Neural crest cell (in vitro differentiated cells): ENCODE results near the gene RNF19B. TPM values are rescaled to one million over a fixed set of nuclear protein-coding genes. Genes with fewer than 3 reads are reported as not detected.

Experiments used
- DNase-seq: peaks from one replicate; pipeline ENCODE4 v3.0.0; 2021; ENCODE audit warnings: low read depth, mixed read lengths, low spot score
- H3K27ac Mint-ChIP-seq: one replicate; pipeline ENCODE4 v1.8.0; 2021; ENCODE audit warnings: mild to moderate bottlenecking, mixed read lengths; ENCODE audit not compliant: unreplicated experiment
- H3K27me3 Mint-ChIP-seq: 2 replicates; pipeline ENCODE4 v1.8.0; 2021; ENCODE audit warnings: low read depth, mild to moderate bottlenecking, mixed read lengths
- H3K36me3 Mint-ChIP-seq: 2 replicates; pipeline ENCODE4 v1.8.0; 2021; ENCODE audit warnings: low read depth, mild to moderate bottlenecking, mixed read lengths
- H3K4me1 Mint-ChIP-seq: 2 replicates; pipeline ENCODE4 v1.8.0; 2021; ENCODE audit warnings: mixed read lengths
- H3K4me3 Mint-ChIP-seq: one replicate; pipeline ENCODE4 v1.8.0; 2021; ENCODE audit warnings: mild to moderate bottlenecking, mixed read lengths
- H3K9me3 Mint-ChIP-seq: 2 replicates; pipeline ENCODE4 v1.8.0; 2021; ENCODE audit warnings: mixed read lengths
- total RNA-seq: library from RNA; stranded (reverse); gene quantifications from 2 replicates; pipeline ENCODE4 v1.2.1, GENCODE V29; 2021
- TF ChIP-seq, protein P1 (sequence below): fragments of 200-600 bp; sonication (generic); conservative IDR thresholded peaks from 2 replicates; pipeline ENCODE4 v1.5.0; 2021; ENCODE audit warnings: antibody characterized with exemption, mild to moderate bottlenecking

Gene RNF19B
- total RNA-seq, 1 donor from 2014 or later, result 14.9 TPM

DNA sequence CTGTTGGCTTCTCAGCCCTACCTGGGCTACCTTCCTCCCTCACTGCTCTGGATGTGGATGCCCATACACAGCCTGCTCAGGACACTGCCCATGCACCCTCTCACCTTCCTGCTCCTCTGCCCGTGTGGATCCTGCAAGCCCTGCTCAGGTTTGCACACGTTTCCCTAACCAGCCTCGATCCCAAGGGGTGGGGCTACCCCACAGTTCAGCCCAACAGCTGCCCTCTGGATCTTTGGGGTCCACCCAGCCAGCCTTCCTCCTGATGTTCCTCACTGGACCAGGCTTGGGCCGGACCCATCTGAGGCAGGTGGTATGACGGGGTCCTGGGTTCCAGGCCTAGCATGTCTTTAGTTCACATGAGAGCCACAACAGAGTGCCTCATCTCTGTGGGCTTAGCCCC lies 68.2 kb downstream of the RNF19B start:
- no peak overlapping the region for H3K4me3 Mint-ChIP-seq
- H3K4me1 Mint-ChIP-seq, result peaks cover 11% of the 10 kb centered on the region
- DNase-seq, result no peak
- no peak overlapping the region for H3K27ac Mint-ChIP-seq
- no peaks in the 10 kb centered on the region for H3K9me3 Mint-ChIP-seq
- TF ChIP-seq, protein P1, sequence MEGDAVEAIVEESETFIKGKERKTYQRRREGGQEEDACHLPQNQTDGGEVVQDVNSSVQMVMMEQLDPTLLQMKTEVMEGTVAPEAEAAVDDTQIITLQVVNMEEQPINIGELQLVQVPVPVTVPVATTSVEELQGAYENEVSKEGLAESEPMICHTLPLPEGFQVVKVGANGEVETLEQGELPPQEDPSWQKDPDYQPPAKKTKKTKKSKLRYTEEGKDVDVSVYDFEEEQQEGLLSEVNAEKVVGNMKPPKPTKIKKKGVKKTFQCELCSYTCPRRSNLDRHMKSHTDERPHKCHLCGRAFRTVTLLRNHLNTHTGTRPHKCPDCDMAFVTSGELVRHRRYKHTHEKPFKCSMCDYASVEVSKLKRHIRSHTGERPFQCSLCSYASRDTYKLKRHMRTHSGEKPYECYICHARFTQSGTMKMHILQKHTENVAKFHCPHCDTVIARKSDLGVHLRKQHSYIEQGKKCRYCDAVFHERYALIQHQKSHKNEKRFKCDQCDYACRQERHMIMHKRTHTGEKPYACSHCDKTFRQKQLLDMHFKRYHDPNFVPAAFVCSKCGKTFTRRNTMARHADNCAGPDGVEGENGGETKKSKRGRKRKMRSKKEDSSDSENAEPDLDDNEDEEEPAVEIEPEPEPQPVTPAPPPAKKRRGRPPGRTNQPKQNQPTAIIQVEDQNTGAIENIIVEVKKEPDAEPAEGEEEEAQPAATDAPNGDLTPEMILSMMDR, result no peak
- peaks cover 66% of the 10 kb centered on the region for H3K27me3 Mint-ChIP-seq
- no peaks in the 10 kb centered on the region for H3K36me3 Mint-ChIP-seq

DNA sequence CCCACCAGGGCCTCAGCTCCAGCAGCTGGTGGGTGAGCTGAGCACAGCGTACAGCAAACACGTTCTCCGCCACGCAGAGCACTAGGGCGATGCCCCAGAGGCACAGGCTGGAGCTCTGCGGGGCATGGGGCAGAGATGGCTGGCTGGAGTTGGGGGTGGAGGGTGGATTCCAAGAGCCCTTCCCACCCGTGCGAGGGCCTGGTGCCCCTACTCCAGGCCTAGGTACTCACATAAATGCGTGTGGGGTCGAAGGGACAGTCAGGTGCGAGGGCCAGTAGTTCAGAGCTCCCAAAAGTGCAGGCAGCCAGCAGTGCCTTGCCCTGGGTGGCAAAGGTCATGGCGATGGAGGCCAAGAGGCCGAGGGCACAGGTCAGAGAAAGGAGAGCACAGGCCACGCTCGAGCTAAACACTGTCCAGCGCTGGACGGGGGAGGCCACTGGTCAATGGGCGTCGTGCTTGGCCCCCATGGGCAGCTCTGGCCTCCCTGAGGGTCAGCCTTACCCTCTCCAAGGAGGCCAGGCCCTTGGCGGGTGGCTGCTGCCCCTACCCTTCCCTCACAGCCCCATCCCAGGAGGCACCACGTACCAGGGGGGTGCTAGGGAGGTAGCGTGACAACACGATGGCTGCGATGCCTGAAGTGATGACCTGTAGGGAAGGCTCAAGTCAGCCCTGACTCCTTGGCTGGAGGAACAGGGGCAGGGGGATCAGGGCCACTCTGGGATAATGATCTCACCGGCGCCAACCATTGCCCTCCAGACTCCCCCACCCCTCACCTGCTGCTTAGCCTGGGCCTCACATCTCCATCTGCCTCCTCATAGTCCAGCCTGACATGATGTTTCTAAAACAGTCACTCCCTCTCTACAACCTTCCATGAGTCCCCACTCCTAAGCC lies 69.0 kb downstream of the RNF19B start:
- Mint-ChIP-seq H3K4me1 (peaks cover 11% of the 10 kb centered on the region), H3K27ac (no peak overlapping the region)

DNA sequence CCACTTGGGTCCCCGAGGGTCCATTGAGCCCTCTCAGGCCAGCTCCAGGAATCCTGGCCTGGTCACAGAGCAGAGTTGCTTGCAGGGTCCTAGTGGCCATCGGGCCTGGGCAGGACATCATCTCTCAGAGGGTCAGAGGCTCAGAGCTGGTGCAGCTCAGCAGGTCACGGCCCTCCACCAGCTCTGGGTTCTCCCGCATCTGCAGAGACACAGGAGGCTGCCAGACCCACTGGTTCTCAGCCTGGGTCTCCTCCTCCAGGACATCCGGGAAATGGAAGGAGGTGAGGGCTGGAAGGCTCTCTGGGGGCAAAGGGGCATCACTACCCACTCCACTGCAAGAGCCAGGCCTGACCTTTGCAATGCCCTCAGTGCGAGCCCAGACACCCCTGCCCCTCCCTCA lies 69.9 kb downstream of the RNF19B start:
- no peak for DNase-seq
- Mint-ChIP-seq H3K4me1 (peaks cover 11% of the 10 kb centered on the region), H3K36me3 (no peaks in the 10 kb centered on the region), H3K9me3 (no peaks in the 10 kb centered on the region), H3K27me3 (peaks cover 70% of the 10 kb centered on the region), H3K4me3 (no peak overlapping the region), H3K27ac (no peak overlapping the region)
- TF ChIP-seq, protein P1, result no peak

More for the DNA sequence above, 69.0 kb downstream of the RNF19B start:
- Mint-ChIP-seq H3K4me3 (peak overlapping the region; percentile 56), H3K27me3 (peaks cover 70% of the 10 kb centered on the region), H3K9me3 (no peaks in the 10 kb centered on the region), H3K36me3 (no peaks in the 10 kb centered on the region)
- no peak for DNase-seq
- TF ChIP-seq, protein P1, result no peak

DNA sequence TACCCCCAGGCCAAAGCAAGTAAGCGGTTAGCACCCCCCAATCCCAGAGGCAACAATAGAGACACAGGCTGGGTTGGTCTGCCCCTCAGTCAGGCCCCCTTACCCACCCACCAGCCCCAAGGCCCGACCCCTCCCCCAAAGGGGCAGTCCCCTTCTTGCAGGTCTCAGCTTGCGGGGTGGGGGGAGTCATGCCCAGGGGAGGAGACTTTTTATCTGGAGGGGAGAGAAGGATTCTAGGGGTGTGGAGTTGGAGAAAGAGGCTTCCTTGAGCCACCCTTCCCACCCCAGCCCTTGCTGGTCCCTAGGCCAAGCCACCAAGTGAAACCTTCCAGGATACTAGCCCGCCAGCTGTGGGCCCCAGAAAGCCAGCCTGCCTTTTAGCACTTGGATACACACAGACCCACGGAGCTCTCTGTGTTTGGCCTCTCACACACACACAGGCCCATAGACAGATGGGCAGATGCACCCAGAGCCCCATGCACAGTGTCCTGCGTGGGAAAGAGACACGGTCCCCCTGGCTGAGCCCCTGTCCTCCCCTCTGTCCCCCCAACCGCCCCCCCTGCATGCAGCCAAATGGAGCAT lies 70.5 kb downstream of the RNF19B start:
- Mint-ChIP-seq H3K4me3 (peak overlapping the region; percentile 61), H3K36me3 (no peaks in the 10 kb centered on the region), H3K27me3 (peaks cover 70% of the 10 kb centered on the region), H3K4me1 (peaks cover 11% of the 10 kb centered on the region), H3K9me3 (no peaks in the 10 kb centered on the region), H3K27ac (no peak overlapping the region)
- TF ChIP-seq, protein P1, result no peak
- DNase-seq, result no peak

DNA sequence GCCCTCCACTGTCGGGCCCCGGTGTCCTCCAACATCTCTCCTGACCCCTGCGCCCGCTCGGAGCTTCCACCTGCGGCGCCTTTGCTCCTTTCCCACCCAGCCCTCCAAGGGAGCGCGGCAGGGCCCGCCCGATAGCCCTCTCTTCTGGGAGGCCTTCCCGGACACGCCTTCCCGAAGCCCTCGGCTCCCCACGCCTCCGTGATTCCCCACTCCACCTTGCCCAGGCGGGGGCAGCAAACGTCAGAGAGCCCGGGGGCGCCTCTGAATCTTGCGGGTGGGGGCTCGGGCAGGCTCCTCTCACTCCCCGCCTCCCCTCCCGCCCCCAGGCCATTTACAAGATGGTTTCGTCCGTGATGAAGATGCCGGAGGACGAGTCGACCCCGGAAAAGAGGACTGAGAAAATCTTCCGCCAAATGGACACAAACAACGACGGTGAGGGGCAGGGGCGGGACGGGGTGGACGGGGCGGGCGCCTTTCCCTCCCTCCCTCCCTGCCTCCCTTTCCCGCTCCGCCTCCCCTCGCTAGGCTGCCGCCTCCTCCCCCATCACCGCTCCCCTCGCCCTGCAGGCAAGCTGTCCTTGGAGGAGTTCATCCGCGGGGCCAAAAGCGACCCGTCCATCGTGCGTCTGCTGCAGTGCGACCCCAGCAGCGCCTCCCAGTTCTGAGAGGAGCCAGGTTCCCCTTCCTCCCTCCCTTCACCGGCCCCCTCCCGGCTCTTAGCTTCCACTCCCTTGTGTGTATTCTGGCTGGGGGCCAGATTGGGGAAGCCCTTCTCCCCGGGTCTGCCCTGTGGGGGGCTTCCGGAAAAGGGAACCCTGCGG lies 71.2 kb downstream of the RNF19B start:
- peak; percentile 39 for DNase-seq
- Mint-ChIP-seq H3K27me3 (peaks cover 68% of the 10 kb centered on the region), H3K4me3 (peak overlapping the region; percentile 61), H3K4me1 (peaks cover 11% of the 10 kb centered on the region), H3K36me3 (no peaks in the 10 kb centered on the region), H3K9me3 (no peaks in the 10 kb centered on the region), H3K27ac (no peak overlapping the region)
- TF ChIP-seq, protein P1, result peak; percentile 51
